H1 (cell line): ENCODE results near the gene OR51B2. TPM values are rescaled to one million over a fixed set of nuclear protein-coding genes. Genes with fewer than 3 reads are reported as not detected.

Experiments
- polyA plus RNA-seq, 7 experiments: library from polyadenylated mRNA; depleted of rRNA in 3 of 7; stranded (reverse) in 5 of 7; unstranded in 2 of 7; fragments of >200 nt in 5 of 7; fragments of 200-250 nt in 2 of 7; gene quantifications; 1 replicate in 5 of 7; 2 replicates in 1 of 7; 4 replicates in 1 of 7; pipeline versions ENCODE4 v1.2.1 to v1.2.3, GENCODE V29; 2011 to 2013; ENCODE audit warnings: missing spikeins in 2 of 7, mixed read lengths in 2 of 7
- small RNA-seq: library from polyadenylated mRNA; stranded (forward); fragments of <200 nt; extraction: miRNeasy Mini kit (QIAGEN cat#:217004); gene quantifications from one replicate; pipeline ENCODE3, GENCODE V24; 2013; ENCODE audit not compliant: insufficient read depth
- total RNA-seq: library from RNA; stranded (reverse); fragmentation: NEBNext Ultra II Directional; extraction: Animal tissue kit (Norgen Biotek cat#: 25700); gene quantifications from 2 replicates; pipeline ENCODE4 v1.2.1, GENCODE V29; 2021

Gene OR51B2
- total and polyA plus RNA-seq, 2 of the 8 experiments (the other 6 are each of a cell fraction or from before 2014, with no cell fraction given): not detected

Small RNA genes lying within 50 kb of the gene (small RNA-seq; reads per million reads assigned to genes)
- gene AC104389.3: not detected

Other genes starting within 250 kb of the OR51B2 start
- gene OR52A5, start 185.9 kb downstream of the OR51B2 start, total RNA-seq: 0.11 TPM in 1 of 2 replicates, not detected in the other
- 0.02 TPM in 2 replicates for gene OR52A5, start 185.9 kb downstream of the OR51B2 start, polyA plus RNA-seq (2011; rRNA removed)
- 11.6 and 12.2 TPM in 2 replicates for gene OR52A1, start 169.5 kb downstream of the OR51B2 start, total RNA-seq
- 5.7 and 5.9 TPM in 2 replicates for gene OR52A1, start 169.5 kb downstream of the OR51B2 start, polyA plus RNA-seq (2011; rRNA removed)
- not detected in 2 replicates for gene OR51V1, start 123.6 kb downstream of the OR51B2 start, total RNA-seq
- gene OR51V1, start 123.6 kb downstream of the OR51B2 start, polyA plus RNA-seq (2011; rRNA removed): not detected in 2 replicates
- not detected in 2 replicates for gene HBB, start 97.2 kb downstream of the OR51B2 start, total RNA-seq
- not detected in 2 replicates for gene HBB, start 97.2 kb downstream of the OR51B2 start, polyA plus RNA-seq (2011; rRNA removed)
- not detected in 2 replicates for gene HBD, start 89.8 kb downstream of the OR51B2 start, total RNA-seq
- not detected in 2 replicates for gene HBD, start 89.8 kb downstream of the OR51B2 start, polyA plus RNA-seq (2011; rRNA removed)
- not detected in 2 replicates for gene HBG1, start 74.4 kb downstream of the OR51B2 start, total RNA-seq
- gene HBG1, start 74.4 kb downstream of the OR51B2 start, polyA plus RNA-seq (2011; rRNA removed): 0.26 TPM in 1 of 2 replicates, not detected in the other
- gene HBG2, start 69.5 kb downstream of the OR51B2 start, total RNA-seq: not detected in 2 replicates
- gene HBG2, start 69.5 kb downstream of the OR51B2 start, polyA plus RNA-seq (2011; rRNA removed): 0.19 and 0.23 TPM in 2 replicates
- gene HBE1, start 54.4 kb downstream of the OR51B2 start, total RNA-seq: not detected in 2 replicates
- gene HBE1, start 54.4 kb downstream of the OR51B2 start, polyA plus RNA-seq (2011; rRNA removed): 0.20 and 0.39 TPM in 2 replicates
- not detected in 2 replicates for gene OR51B4, start 22.4 kb downstream of the OR51B2 start, total RNA-seq
- not detected in 2 replicates for gene OR51B4, start 22.4 kb downstream of the OR51B2 start, polyA plus RNA-seq (2011; rRNA removed)
- not detected in 2 replicates for gene OR51B5, start 19.2 kb upstream of the OR51B2 start, total RNA-seq
- gene OR51B5, start 19.2 kb upstream of the OR51B2 start, polyA plus RNA-seq (2011; rRNA removed): 0.06 TPM in 1 of 2 replicates, not detected in the other
- not detected in 2 replicates for gene OR51B6, start 27.2 kb upstream of the OR51B2 start, total RNA-seq
- not detected in 2 replicates for gene OR51B6, start 27.2 kb upstream of the OR51B2 start, polyA plus RNA-seq (2011; rRNA removed)
- gene OR51M1, start 59.5 kb upstream of the OR51B2 start, total RNA-seq: not detected in 2 replicates
- 0.08 TPM in 1 of 2 replicates, not detected in the other for gene OR51M1, start 59.5 kb upstream of the OR51B2 start, polyA plus RNA-seq (2011; rRNA removed)
- gene OR51Q1, start 97.8 kb upstream of the OR51B2 start, total RNA-seq: not detected in 2 replicates
- gene OR51Q1, start 97.8 kb upstream of the OR51B2 start, polyA plus RNA-seq (2011; rRNA removed): 0.08 and 0.13 TPM in 2 replicates
- not detected in 2 replicates for gene OR51I1, start 117.2 kb upstream of the OR51B2 start, total RNA-seq
- gene OR51I1, start 117.2 kb upstream of the OR51B2 start, polyA plus RNA-seq (2011; rRNA removed): not detected in 2 replicates
- not detected in 2 replicates for gene OR51I2, start 125.0 kb upstream of the OR51B2 start, total RNA-seq
- not detected in 2 replicates for gene OR51I2, start 125.0 kb upstream of the OR51B2 start, polyA plus RNA-seq (2011; rRNA removed)
- gene OR52D1, start 164.4 kb upstream of the OR51B2 start, total RNA-seq: not detected in 2 replicates
- gene OR52D1, start 164.4 kb upstream of the OR51B2 start, polyA plus RNA-seq (2011; rRNA removed): not detected in 2 replicates
- not detected in 2 replicates for gene UBQLN3, start 185.7 kb upstream of the OR51B2 start, total RNA-seq
- not detected in 2 replicates for gene UBQLN3, start 185.7 kb upstream of the OR51B2 start, polyA plus RNA-seq (2011; rRNA removed)
- gene UBQLNL, start 192.4 kb upstream of the OR51B2 start, total RNA-seq: not detected in 2 replicates
- 0.22 and 0.35 TPM in 2 replicates for gene UBQLNL, start 192.4 kb upstream of the OR51B2 start, polyA plus RNA-seq (2011; rRNA removed)
- gene OR52H1, start 224.2 kb upstream of the OR51B2 start, total RNA-seq: not detected in 2 replicates
- 0.09 TPM in 2 replicates for gene OR52H1, start 224.2 kb upstream of the OR51B2 start, polyA plus RNA-seq (2011; rRNA removed)